Activated gamma-delta T cell treated with Interleukin-2 at 50 U/mL for 16 hours (primary cell): ENCODE results near the gene LEUTX.
"Not testable (repeated sequence)": the region's sequence is repeated elsewhere in the genome, so short reads cannot be mapped to it uniquely, and the experiment has no call there.

Experiments
- DNase-seq: peaks from one replicate; pipeline ENCODE4 v3.0.0-alpha.2; 2020

Gene LEUTX

GRCh38 chr19:39778763-39779162, at the start of gene LEUTX:
TSS of gene LEUTX (plus strand) at chr19:39778854. CDS start at chr19:39778921, 67 bp downstream.
- no peak for DNase-seq

- no peak for DNase-seq
Measured at GRCh38 chr19:39729594-39729993, 49.1 kb upstream of the LEUTX start.

GRCh38 chr19:39731685-39732084, 47.0 kb upstream of the LEUTX start:
- no peak for DNase-seq

GRCh38 chr19:39733841-39734240, 44.8 kb upstream of the LEUTX start:
- no peak for DNase-seq

GRCh38 chr19:39735688-39736087, 43.0 kb upstream of the LEUTX start:
- DNase-seq = no peak

GRCh38 chr19:39736088-39736487, 42.6 kb upstream of the LEUTX start:
- DNase-seq = no peak

GRCh38 chr19:39737351-39737750, 41.3 kb upstream of the LEUTX start:
- DNase-seq = no peak

GRCh38 chr19:39737891-39738290, 40.8 kb upstream of the LEUTX start, which contains the start of gene CLC:
TSS of gene CLC (minus strand) at chr19:39738029. CDS start at chr19:39737952, 77 bp downstream.
- no peak for DNase-seq

GRCh38 chr19:39738814-39739213, 39.8 kb upstream of the LEUTX start:
- DNase-seq = no peak

- no peak for DNase-seq
Measured at GRCh38 chr19:39740395-39740794, 38.3 kb upstream of the LEUTX start.

GRCh38 chr19:39745643-39746042, 33.0 kb upstream of the LEUTX start:
- DNase-seq = no peak

- no peak for DNase-seq
Measured at GRCh38 chr19:39746836-39747529, 31.7 kb upstream of the LEUTX start.

- no peak for DNase-seq
Measured at GRCh38 chr19:39749981-39750380, 28.7 kb upstream of the LEUTX start.

GRCh38 chr19:39752390-39752789, 26.3 kb upstream of the LEUTX start:
- no peak for DNase-seq

- DNase-seq = no peak
Measured at GRCh38 chr19:39752795-39753194, 25.9 kb upstream of the LEUTX start.

- DNase-seq = no peak
Measured at GRCh38 chr19:39754544-39754943, 24.1 kb upstream of the LEUTX start.

GRCh38 chr19:39754971-39755370, 23.7 kb upstream of the LEUTX start:
- DNase-seq = no peak

- DNase-seq = no peak
Measured at GRCh38 chr19:39759457-39760184, 19.0 kb upstream of the LEUTX start.

- not testable (repeated sequence) for DNase-seq
Measured at GRCh38 chr19:39761851-39762250, 16.8 kb upstream of the LEUTX start.

- peak; percentile 32 for DNase-seq
Measured at GRCh38 chr19:39765091-39766076, 13.3 kb upstream of the LEUTX start.

GRCh38 chr19:39768334-39768733, 10.3 kb upstream of the LEUTX start:
- DNase-seq = no peak

- no peak for DNase-seq
Measured at GRCh38 chr19:39768786-39769185, 9.9 kb upstream of the LEUTX start.

GRCh38 chr19:39780894-39781293, 2.2 kb downstream of the LEUTX start:
- no peak for DNase-seq
